Epithelial cell of esophagus (primary cell): Measurements from ENCODE around the gene SPAG6.

Experiments used
- DNase-seq: peaks from one replicate; pipeline ENCODE4 v3.0.0; 2010; ENCODE audit warnings: low read depth
- H3K4me3 ChIP-seq: 2 replicates; pipeline ENCODE4 v1.5.1; 2011; ENCODE audit warnings: mild to moderate bottlenecking, low read length, control low read depth
- CTCF ChIP-seq: IDR thresholded peaks from 2 replicates; pipeline ENCODE4 v1.5.1; 2011; ENCODE audit warnings: low read depth, mild to moderate bottlenecking, low read length, control low read depth, inconsistent platforms; ENCODE audit not compliant: insufficient read depth; ENCODE audit errors: missing control alignments

SPAG6 gene

GRCh38 chr10:22453948-22454591, 108.8 kb downstream of the SPAG6 start:
- peak; percentile 14 for DNase-seq
- H3K4me3 ChIP-seq = no peak overlapping the region
- no peak for TF ChIP-seq CTCF

- DNase-seq = no peak
- H3K4me3 ChIP-seq = no peak overlapping the region
- no peak for TF ChIP-seq CTCF
These were observed 109.3 kb downstream of the SPAG6 start for GRCh38 chr10:22454634-22455033.

GRCh38 chr10:22455068-22455857, 110.0 kb downstream of the SPAG6 start:
- TF ChIP-seq CTCF = no peak
- H3K4me3 ChIP-seq = no peak overlapping the region
- no peak for DNase-seq

GRCh38 chr10:22456486-22456885, 111.2 kb downstream of the SPAG6 start:
- H3K4me3 ChIP-seq = no peak overlapping the region
- no peak for DNase-seq
- TF ChIP-seq CTCF = no peak

GRCh38 chr10:22458272-22459038, 113.2 kb downstream of the SPAG6 start:
- no peak for TF ChIP-seq CTCF
- DNase-seq = no peak
- no peak overlapping the region for H3K4me3 ChIP-seq

- TF ChIP-seq CTCF = no peak
- DNase-seq = no peak
- no peak overlapping the region for H3K4me3 ChIP-seq
These were observed 114.2 kb downstream of the SPAG6 start for GRCh38 chr10:22459496-22459895.
